H1 (cell line): ENCODE results near the gene EFCAB8.

Experiments used
- BACH1 ChIP-seq: IDR thresholded peaks from 2 replicates; pipeline ENCODE4 v1.6.1; 2012; ENCODE audit warnings: low read length, improper control_type of control experiment
- GABPA ChIP-seq: IDR thresholded peaks from 2 replicates; pipeline ENCODE4 v1.6.1; 2011; ENCODE audit warnings: mild to moderate bottlenecking, low read length, moderate library complexity, borderline replicate concordance; ENCODE audit not compliant: insufficient read depth
- POLR2A ChIP-seq, 2 experiments: IDR thresholded peaks; 1 replicate in 1 of 2; 2 replicates in 1 of 2; pipeline ENCODE4 v1.6.1; 2011; ENCODE audit warnings: low read depth in 2 of 2, low read length in 2 of 2, mild to moderate bottlenecking in 2 of 2; ENCODE audit errors: control extremely low read depth in 1 of 2
- SP1 ChIP-seq: IDR thresholded peaks from 2 replicates; pipeline ENCODE4 v1.6.1; 2011; ENCODE audit warnings: low read depth, low read length
- SRF ChIP-seq: IDR thresholded peaks from 2 replicates; pipeline ENCODE4 v1.6.1; 2011; ENCODE audit warnings: mild to moderate bottlenecking, low read depth, low read length, moderate library complexity
- YY1 ChIP-seq: IDR thresholded peaks from 2 replicates; pipeline ENCODE4 v1.6.1; 2011; ENCODE audit warnings: low read depth, mild to moderate bottlenecking, low read length
- TF ChIP-seq, protein P1 (sequence below), 3 experiments: IDR thresholded peaks; 1 replicate in 2 of 3; 2 replicates in 1 of 3; pipeline versions ENCODE4 v1.5.1 to v1.6.1; 2011; ENCODE audit warnings: low read length in 3 of 3, mild to moderate bottlenecking in 3 of 3, inconsistent platforms in 2 of 3, low read depth in 1 of 3, moderate library complexity in 1 of 3; ENCODE audit not compliant: insufficient read depth in 1 of 3; ENCODE audit errors: control extremely low read depth in 1 of 3

DNA sequence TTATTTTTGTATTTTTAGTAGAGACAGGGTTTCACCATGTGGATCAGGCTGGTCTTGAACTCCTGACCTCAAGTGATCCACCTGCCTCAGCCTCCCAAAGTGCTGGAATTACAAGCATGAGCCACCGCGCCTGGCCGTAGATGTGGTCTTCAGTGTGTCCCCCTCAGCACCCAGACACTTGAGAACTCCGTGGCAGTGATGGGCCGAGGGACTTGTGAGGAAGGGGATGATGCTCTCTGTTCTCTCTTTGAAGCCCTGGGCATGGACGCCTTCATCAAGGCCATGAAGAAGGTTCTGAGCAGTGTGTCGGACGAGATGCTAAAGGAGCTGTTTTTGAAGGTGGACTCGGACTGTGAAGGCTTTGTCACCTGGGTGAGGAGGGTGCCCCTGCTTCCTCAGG, 16.9 kb downstream of the EFCAB8 start:
- TF ChIP-seq SP1 = no peak
- TF ChIP-seq, protein P1, sequence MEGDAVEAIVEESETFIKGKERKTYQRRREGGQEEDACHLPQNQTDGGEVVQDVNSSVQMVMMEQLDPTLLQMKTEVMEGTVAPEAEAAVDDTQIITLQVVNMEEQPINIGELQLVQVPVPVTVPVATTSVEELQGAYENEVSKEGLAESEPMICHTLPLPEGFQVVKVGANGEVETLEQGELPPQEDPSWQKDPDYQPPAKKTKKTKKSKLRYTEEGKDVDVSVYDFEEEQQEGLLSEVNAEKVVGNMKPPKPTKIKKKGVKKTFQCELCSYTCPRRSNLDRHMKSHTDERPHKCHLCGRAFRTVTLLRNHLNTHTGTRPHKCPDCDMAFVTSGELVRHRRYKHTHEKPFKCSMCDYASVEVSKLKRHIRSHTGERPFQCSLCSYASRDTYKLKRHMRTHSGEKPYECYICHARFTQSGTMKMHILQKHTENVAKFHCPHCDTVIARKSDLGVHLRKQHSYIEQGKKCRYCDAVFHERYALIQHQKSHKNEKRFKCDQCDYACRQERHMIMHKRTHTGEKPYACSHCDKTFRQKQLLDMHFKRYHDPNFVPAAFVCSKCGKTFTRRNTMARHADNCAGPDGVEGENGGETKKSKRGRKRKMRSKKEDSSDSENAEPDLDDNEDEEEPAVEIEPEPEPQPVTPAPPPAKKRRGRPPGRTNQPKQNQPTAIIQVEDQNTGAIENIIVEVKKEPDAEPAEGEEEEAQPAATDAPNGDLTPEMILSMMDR (IDR thresholded peaks at IDR 0.05; ENCODE audit: control extremely low read depth in 1 of 3, insufficient read depth in 1 of 3, low read depth in 1 of 3, low read length in 3 of 3) = no peak
- no peak for TF ChIP-seq YY1
- TF ChIP-seq GABPA = no peak
- TF ChIP-seq POLR2A (IDR thresholded peaks at IDR 0.05; ENCODE audit: control extremely low read depth in 1 of 2, low read depth in 2 of 2, low read length in 2 of 2) = no peak
- no peak for TF ChIP-seq SRF
- TF ChIP-seq BACH1 = no peak
